ENCODE measurements around the gene CELF1. TPM values are rescaled to one million over a fixed set of nuclear protein-coding genes. Genes with fewer than 3 reads are reported as not detected.

CELF1 gene
- total and polyA plus RNA-seq, 2 of the 13 experiments (the other 11 are each of a cell fraction or from before 2014, with no cell fraction given), result 69.0 to 80.1 TPM

DNA sequence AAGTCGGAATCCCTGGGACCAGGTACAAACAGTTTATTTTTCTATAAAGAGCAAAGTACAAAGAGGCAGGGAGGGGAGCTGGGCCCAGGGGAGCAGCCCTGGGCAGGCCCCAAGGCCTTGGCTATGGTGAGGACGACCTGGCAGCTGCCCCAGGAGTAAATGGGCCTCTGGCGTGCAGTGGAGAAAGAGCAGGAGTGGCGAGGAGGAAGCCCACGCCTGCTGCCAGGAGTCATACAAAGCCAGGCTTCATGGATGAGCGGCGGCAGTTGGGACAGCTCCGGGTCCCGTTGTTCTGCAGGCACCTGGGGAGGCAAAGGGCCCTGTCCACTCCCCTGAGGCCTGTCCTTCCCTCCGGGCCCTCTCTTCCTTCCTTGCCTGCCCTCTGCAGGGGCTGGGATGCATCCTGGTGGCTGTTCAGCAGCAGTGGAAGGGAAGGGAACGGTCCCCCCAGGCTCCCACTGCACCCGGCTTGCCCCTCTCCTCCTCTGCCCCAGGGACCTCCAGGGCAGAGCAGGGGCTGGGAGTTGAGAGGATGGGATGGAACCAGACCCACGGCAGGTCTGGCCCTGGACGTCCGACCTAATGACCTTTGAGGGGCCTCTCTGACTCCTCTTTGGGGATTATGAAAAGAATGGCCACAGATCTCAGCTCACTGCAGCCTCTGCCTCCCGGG is 115.0 kb downstream of the CELF1 start (continued):
- TF ChIP-seq, protein P1, sequence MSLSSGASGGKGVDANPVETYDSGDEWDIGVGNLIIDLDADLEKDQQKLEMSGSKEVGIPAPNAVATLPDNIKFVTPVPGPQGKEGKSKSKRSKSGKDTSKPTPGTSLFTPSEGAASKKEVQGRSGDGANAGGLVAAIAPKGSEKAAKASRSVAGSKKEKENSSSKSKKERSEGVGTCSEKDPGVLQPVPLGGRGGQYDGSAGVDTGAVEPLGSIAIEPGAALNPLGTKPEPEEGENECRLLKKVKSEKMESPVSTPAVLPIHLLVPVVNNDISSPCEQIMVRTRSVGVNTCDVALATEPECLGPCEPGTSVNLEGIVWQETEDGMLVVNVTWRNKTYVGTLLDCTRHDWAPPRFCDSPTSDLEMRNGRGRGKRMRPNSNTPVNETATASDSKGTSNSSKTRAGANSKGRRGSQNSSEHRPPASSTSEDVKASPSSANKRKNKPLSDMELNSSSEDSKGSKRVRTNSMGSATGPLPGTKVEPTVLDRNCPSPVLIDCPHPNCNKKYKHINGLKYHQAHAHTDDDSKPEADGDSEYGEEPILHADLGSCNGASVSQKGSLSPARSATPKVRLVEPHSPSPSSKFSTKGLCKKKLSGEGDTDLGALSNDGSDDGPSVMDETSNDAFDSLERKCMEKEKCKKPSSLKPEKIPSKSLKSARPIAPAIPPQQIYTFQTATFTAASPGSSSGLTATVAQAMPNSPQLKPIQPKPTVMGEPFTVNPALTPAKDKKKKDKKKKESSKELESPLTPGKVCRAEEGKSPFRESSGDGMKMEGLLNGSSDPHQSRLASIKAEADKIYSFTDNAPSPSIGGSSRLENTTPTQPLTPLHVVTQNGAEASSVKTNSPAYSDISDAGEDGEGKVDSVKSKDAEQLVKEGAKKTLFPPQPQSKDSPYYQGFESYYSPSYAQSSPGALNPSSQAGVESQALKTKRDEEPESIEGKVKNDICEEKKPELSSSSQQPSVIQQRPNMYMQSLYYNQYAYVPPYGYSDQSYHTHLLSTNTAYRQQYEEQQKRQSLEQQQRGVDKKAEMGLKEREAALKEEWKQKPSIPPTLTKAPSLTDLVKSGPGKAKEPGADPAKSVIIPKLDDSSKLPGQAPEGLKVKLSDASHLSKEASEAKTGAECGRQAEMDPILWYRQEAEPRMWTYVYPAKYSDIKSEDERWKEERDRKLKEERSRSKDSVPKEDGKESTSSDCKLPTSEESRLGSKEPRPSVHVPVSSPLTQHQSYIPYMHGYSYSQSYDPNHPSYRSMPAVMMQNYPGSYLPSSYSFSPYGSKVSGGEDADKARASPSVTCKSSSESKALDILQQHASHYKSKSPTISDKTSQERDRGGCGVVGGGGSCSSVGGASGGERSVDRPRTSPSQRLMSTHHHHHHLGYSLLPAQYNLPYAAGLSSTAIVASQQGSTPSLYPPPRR (CRISPR knock-in tag; IDR thresholded peaks at IDR 0.05; ENCODE audit: borderline replicate concordance), result peak; percentile 4; the same call in 1 of the 2 replicates
- TF ChIP-seq ZNF746 (CRISPR knock-in tag; IDR thresholded peaks at IDR 0.05), result peak; percentile 61; the same call in 1 of the 2 replicates
- 0 out of 2 replicates have a peak, but pooled peaks have one; percentile 17 for TF ChIP-seq KMT2A (CRISPR knock-in tag; IDR thresholded peaks at IDR 0.05)
- TF ChIP-seq ZNF10 (CRISPR knock-in tag; IDR thresholded peaks at IDR 0.05; ENCODE audit: borderline replicate concordance, low read depth), result no peak
- 0 out of 2 replicates have a peak, but pooled peaks have one; percentile 15 for TF ChIP-seq JUN (CRISPR knock-in tag; IDR thresholded peaks at IDR 0.05)
- TF ChIP-seq, protein P2, sequence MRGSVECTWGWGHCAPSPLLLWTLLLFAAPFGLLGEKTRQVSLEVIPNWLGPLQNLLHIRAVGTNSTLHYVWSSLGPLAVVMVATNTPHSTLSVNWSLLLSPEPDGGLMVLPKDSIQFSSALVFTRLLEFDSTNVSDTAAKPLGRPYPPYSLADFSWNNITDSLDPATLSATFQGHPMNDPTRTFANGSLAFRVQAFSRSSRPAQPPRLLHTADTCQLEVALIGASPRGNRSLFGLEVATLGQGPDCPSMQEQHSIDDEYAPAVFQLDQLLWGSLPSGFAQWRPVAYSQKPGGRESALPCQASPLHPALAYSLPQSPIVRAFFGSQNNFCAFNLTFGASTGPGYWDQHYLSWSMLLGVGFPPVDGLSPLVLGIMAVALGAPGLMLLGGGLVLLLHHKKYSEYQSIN (CRISPR knock-in tag; IDR thresholded peaks at IDR 0.05; ENCODE audit: borderline replicate concordance), result no peak
- no peak for TF ChIP-seq ZNF264 (CRISPR knock-in tag; IDR thresholded peaks at IDR 0.05)
- TF ChIP-seq ZNF354B (CRISPR knock-in tag; IDR thresholded peaks at IDR 0.05), result no peak
- TF ChIP-seq, protein P3, sequence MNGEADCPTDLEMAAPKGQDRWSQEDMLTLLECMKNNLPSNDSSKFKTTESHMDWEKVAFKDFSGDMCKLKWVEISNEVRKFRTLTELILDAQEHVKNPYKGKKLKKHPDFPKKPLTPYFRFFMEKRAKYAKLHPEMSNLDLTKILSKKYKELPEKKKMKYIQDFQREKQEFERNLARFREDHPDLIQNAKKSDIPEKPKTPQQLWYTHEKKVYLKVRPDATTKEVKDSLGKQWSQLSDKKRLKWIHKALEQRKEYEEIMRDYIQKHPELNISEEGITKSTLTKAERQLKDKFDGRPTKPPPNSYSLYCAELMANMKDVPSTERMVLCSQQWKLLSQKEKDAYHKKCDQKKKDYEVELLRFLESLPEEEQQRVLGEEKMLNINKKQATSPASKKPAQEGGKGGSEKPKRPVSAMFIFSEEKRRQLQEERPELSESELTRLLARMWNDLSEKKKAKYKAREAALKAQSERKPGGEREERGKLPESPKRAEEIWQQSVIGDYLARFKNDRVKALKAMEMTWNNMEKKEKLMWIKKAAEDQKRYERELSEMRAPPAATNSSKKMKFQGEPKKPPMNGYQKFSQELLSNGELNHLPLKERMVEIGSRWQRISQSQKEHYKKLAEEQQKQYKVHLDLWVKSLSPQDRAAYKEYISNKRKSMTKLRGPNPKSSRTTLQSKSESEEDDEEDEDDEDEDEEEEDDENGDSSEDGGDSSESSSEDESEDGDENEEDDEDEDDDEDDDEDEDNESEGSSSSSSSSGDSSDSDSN (CRISPR knock-in tag; IDR thresholded peaks at IDR 0.05), result peak; percentile 84
- TF ChIP-seq, protein P4, sequence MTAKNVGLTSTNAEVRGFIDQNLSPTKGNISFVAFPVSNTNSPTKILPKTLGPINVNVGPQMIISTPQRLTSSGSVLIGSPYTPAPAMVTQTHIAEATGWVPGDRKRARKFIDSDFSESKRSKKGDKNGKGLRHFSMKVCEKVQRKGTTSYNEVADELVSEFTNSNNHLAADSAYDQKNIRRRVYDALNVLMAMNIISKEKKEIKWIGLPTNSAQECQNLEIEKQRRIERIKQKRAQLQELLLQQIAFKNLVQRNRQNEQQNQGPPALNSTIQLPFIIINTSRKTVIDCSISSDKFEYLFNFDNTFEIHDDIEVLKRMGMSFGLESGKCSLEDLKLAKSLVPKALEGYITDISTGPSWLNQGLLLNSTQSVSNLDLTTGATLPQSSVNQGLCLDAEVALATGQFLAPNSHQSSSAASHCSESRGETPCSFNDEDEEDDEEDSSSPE (CRISPR knock-in tag; IDR thresholded peaks at IDR 0.05), result no peak
- TF ChIP-seq POLR2A (IDR thresholded peaks at IDR 0.05; ENCODE audit: insufficient read depth in 1 of 2, low read depth in 2 of 2, low read length in 2 of 2), result peak; percentile 57 to 78
- TF ChIP-seq, protein P5, sequence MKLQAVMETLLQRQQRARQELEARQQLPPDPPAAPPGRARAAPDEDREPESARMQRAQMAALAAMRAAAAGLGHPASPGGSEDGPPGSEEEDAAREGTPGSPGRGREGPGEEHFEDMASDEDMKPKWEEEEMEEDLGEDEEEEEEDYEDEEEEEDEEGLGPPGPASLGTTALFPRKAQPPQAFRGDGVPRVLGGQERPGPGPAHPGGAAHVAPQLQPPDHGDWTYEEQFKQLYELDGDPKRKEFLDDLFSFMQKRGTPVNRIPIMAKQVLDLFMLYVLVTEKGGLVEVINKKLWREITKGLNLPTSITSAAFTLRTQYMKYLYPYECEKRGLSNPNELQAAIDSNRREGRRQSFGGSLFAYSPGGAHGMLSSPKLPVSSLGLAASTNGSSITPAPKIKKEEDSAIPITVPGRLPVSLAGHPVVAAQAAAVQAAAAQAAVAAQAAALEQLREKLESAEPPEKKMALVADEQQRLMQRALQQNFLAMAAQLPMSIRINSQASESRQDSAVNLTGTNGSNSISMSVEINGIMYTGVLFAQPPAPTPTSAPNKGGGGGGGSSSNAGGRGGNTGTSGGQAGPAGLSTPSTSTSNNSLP (IDR thresholded peaks at IDR 0.05; ENCODE audit: low read depth, low read length), result 0 out of 2 replicates have a peak, but pooled peaks have one; percentile 12
- TF ChIP-seq, protein P6, sequence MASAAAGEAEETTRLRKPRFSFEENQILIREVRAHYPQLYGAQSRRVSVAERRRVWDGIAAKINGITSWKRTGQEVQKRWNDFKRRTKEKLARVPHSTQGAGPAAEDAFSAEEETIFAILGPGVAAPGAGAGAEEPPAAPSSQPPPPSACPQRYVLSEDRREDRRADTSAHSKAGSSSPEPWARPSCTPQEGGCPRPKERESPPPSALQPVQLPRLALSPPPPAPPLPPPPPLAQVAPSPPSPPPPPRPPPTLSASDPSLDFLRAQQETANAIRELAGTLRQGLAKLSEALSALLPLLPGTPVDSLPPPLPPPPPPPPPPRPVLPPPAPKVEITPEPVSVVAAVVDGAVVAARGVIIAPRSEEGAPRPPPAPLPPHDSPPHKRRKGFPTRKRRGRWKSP (CRISPR knock-in tag; IDR thresholded peaks at IDR 0.05), result peak; percentile 81; the same call in 1 of the 2 replicates
- peak; percentile 12; the same call in 1 of the 2 replicates for TF ChIP-seq ZNF501 (CRISPR knock-in tag; IDR thresholded peaks at IDR 0.05)
